RWPE2 (cell line): ENCODE measurements around the gene MTERF2.
A peak's percentile ranks its signal among the peaks of the same experiment; 100 is the strongest.

ENCODE experiments used
- ATAC-seq: fragments of 200-7000 bp; cut with Tn5 transposase; 3 replicates; pipeline ENCODE4 v1.9.1; 2021; ENCODE audit warnings: low read depth
- DNase-seq: peaks from one replicate; pipeline ENCODE4 v3.0.0-alpha.2; 2020; ENCODE audit warnings: low spot score
- H3K27ac ChIP-seq: fragments of 450-650 bp; 2 replicates; pipeline ENCODE4 v1.5.1; 2017; ENCODE audit warnings: mild to moderate bottlenecking; ENCODE audit not compliant: poor library complexity, severe bottlenecking
- H3K27me3 ChIP-seq: fragments of 250-450 bp; sonication (Bioruptor Pico); 2 replicates; pipeline ENCODE4 v1.5.1; 2021; ENCODE audit warnings: mild to moderate bottlenecking, moderate library complexity; ENCODE audit not compliant: insufficient read depth, poor library complexity, severe bottlenecking
- H3K36me3 ChIP-seq: fragments of 250-450 bp; sonication (Bioruptor Pico); 2 replicates; pipeline ENCODE4 v1.5.1; 2020; ENCODE audit warnings: low read depth, mild to moderate bottlenecking, moderate library complexity
- H3K4me1 ChIP-seq: fragments of 250-450 bp; sonication (Bioruptor Pico); 2 replicates; pipeline ENCODE4 v1.5.1; 2021; ENCODE audit warnings: mild to moderate bottlenecking, moderate library complexity; ENCODE audit not compliant: insufficient read depth, poor library complexity, severe bottlenecking
- H3K4me3 ChIP-seq: fragments of 250-450 bp; sonication (Bioruptor Pico); 2 replicates; pipeline ENCODE4 v1.5.1; 2021; ENCODE audit warnings: mild to moderate bottlenecking, moderate library complexity; ENCODE audit not compliant: severe bottlenecking
- H3K9me3 ChIP-seq: fragments of 250-450 bp; sonication (Bioruptor Pico); 2 replicates; pipeline ENCODE4 v1.5.1; 2021; ENCODE audit warnings: mild to moderate bottlenecking, moderate library complexity; ENCODE audit not compliant: severe bottlenecking
- CTCF ChIP-seq: fragments of 450-650 bp; IDR thresholded peaks from one replicate; pipeline ENCODE4 v1.5.1; 2017; ENCODE audit warnings: mild to moderate bottlenecking, moderate library complexity; ENCODE audit not compliant: poor library complexity, severe bottlenecking

The MTERF2 gene

DNA sequence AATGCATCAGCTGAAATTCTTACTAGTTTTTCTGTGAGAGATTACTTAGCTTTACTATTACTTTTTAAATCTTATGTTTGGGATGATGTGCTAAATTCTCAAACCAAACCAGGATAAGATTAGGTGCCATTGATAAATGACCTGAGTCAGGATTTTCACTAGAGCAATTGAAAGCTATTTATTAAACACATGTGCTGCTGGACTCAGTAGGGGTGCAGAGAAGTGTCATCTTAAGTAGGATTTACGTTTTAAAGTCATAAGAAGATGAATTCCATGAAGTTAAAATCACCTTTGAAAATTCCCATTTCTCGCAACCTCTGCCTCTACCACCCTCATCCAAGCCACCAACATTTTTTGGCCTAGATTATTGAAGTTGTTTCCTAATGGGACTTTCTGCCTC, 22.4 kb downstream of the MTERF2 start:
- Histone ChIP-seq H3K27me3 (no peaks in the 10 kb centered on the region), H3K9me3 (no peaks in the 10 kb centered on the region), H3K36me3 (peaks cover 64% of the 10 kb centered on the region), H3K4me3 (no peak overlapping the region), H3K4me1 (no peaks in the 10 kb centered on the region), H3K27ac (no peak overlapping the region)
- DNase-seq (no peak), ATAC-seq (no peak)
- TF ChIP-seq CTCF = no peak

DNA sequence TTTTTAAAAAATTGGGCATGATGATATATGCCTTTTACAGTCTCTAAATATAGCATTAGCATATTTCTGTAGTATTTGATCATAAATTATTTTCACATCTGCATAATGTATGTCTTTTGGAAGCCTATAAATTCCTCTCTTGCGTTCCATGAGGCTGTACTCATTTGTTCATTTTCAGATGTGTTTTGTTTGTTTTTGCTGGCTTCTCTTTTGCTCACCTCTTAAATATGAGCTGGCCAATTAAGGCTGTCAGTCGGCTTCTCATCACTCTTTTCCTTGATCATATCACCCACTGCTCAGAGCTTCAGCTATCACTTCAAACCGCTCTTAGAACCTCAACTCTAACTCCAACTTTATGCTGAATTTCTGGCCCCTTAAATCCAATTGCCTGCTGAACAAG, 24.7 kb downstream of the MTERF2 start:
- ATAC-seq = no peak
- H3K27ac ChIP-seq = no peak overlapping the region
- peaks cover 17% of the 10 kb centered on the region for H3K4me1 ChIP-seq
- no peak overlapping the region for H3K4me3 ChIP-seq
- no peak for TF ChIP-seq CTCF
- no peak for DNase-seq
- H3K9me3 ChIP-seq = no peaks in the 10 kb centered on the region
- H3K36me3 ChIP-seq = peaks cover 53% of the 10 kb centered on the region
- H3K27me3 ChIP-seq = no peaks in the 10 kb centered on the region

DNA sequence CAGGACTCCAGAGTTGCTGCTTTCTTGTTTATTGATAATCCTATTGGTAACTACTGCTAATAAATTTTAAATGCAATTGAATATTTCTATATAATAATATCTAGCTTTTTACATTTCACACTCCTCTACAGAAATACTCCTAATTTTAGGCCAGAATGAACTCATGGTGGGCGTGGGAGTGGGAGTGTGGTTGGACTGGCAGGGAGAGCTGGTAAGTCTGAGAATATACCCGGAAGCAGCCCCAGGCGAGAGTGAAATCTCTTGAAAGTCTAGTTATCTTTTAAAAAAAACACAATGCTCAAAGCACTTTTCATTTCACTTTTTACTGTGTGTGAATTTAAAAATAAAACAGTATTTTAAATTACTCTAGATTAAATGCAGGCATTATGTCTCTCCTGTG, 26.5 kb downstream of the MTERF2 start:
- H3K27ac ChIP-seq = no peak overlapping the region

GRCh38 chr12:106957583-106957982, 29.4 kb downstream of the MTERF2 start:
- no peak overlapping the region for H3K27ac ChIP-seq
- no peaks in the 10 kb centered on the region for H3K9me3 ChIP-seq
- DNase-seq (no peak), ATAC-seq (no peak)
- H3K4me3 ChIP-seq = peak overlapping the region; percentile 88
- TF ChIP-seq CTCF = no peak
- peaks cover 23% of the 10 kb centered on the region for H3K36me3 ChIP-seq
- H3K4me1 ChIP-seq = peaks cover 21% of the 10 kb centered on the region
- H3K27me3 ChIP-seq = no peaks in the 10 kb centered on the region

More for the DNA sequence above, 26.5 kb downstream of the MTERF2 start:
- peaks cover 38% of the 10 kb centered on the region for H3K36me3 ChIP-seq
- no peak overlapping the region for H3K4me3 ChIP-seq
- DNase-seq (no peak), ATAC-seq (no peak)
- no peak for TF ChIP-seq CTCF
- H3K27me3 ChIP-seq = no peaks in the 10 kb centered on the region
- peaks cover 17% of the 10 kb centered on the region for H3K4me1 ChIP-seq
- no peaks in the 10 kb centered on the region for H3K9me3 ChIP-seq

- ATAC-seq (peak; percentile 37), DNase-seq (peak; percentile 62)
- Histone ChIP-seq H3K4me3 (peak overlapping the region; percentile 88), H3K36me3 (peaks cover 18% of the 10 kb centered on the region), H3K9me3 (no peaks in the 10 kb centered on the region), H3K27ac (peak overlapping the region; percentile 64), H3K4me1 (peaks cover 21% of the 10 kb centered on the region), H3K27me3 (no peaks in the 10 kb centered on the region)
- peak; percentile 28 for TF ChIP-seq CTCF
Measured at GRCh38 chr12:106956048-106956578, 30.8 kb downstream of the MTERF2 start.
